Ramos (cell line): Measurements from ENCODE around the gene RBM15B.

ENCODE experiments used
- in situ Hi-C: fragments of 300-500 bp; cut with MboI; formaldehyde crosslinking; loops from one replicate; pipeline ENCODE4 v1.14.3; 2022; ENCODE audit warnings: low sequenced_read_pairs; ENCODE audit not compliant: unreplicated experiment

Gene RBM15B

DNA sequence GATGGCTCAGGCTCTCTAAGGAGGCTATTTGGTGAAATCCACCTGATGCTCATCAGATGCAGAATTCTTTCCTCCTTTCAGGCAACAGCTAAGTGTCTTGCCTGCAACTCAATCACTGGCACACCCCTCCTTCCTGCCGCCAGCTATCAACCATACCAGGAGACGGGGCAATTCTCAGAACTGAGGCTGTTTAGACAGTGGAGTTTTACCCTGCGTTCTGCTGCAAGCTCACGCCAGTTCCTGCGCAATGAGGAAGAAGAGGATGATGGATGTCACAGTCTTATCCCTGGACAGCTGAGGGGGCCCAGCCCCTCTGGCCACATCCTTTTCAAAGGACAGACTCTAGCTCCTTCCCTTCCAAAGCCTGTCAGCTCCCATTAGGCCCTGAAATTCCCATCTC lies 13.0 kb upstream of the RBM15B start:
- in situ Hi-C loops, result loop anchor here (5.0 kb wide), 1 partner anchor 761 kb away; the partner anchor contains the start of gene MAPKAPK3

DNA sequence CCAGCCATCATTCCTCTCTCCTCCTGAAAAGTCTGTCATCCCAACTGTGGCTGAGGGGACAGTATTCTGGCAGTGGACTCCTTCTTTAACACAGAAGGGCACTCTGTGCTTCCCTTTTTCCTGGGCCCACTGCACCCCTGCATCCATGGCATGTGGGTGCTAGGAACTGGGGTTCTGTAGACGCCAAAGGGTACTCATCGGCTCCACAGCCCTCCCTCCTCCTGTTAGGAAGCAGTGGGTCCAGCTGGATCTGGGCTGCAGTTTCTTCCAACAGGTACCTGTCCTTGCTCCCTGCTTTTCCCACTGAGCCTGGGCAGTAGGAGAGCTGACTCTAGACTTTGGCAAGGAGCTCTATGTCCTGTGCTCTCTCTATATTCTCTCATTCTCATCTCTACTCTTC lies 12.4 kb upstream of the RBM15B start:
- in situ Hi-C loops, result loop anchor here (5.0 kb wide), 1 partner anchor 761 kb away; the partner anchor contains the start of gene MAPKAPK3

DNA sequence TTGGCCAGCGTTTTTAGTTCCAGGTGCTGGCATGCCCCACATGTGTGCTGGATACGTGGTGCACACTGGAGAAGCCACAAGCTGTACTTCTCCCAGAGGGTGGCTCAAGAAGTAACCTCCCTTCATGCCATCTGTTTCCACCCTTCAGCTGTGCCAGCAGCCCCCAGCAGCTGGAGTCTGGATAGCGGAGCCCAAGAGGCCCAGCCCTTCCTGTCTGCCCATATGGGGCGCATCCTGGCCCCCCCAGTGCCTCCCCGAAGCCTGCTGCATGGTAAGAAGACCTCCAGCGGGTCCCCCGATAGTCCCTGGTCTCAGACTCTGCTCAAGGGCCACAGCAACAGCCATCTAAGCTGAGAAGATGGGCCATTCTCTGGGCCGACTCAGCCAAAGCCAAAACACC lies 11.8 kb upstream of the RBM15B start:
- in situ Hi-C loops, result loop anchor here (5.0 kb wide), 1 partner anchor 762 kb away; the partner anchor contains the start of gene MAPKAPK3

DNA sequence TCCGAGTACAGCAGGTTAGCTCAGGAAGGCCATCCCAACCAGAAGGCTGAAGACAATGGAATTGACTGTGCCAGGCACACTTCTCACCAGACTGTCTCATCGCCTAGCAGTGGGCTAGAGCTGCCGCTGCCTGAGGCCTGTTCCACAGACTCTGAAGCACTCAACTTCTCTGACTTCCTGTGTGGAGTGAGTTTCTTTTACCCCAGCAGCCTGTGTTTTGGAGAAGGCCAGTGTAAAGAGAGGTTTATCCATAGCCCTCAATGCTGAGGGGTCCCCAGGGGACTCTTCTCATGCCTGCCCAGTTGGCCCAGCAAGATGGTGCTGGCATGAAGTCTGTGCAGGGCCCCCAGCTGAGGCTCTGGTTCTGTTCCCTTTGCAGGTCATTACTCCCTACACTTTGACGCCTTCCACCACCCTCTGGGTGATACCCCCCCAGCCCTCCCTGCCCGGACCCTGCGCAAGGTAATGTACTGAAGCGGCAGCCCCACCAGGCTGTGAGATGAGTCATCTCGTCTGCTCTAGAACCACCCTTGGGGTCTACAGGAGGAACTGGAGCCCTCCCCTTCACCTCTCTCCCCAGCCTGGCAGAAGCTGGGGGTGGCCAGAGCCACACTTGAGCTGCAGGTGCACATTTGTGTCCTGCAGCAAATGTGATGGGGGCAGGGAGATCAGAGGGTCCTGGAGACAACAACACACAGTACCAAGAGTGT lies 11.2 kb upstream of the RBM15B start:
- in situ Hi-C loops, result loop anchor here (5.0 to 10.0 kb wide), 2 partner anchors 285 to 763 kb away; partner anchors contain the start of gene MAPKAPK3

DNA sequence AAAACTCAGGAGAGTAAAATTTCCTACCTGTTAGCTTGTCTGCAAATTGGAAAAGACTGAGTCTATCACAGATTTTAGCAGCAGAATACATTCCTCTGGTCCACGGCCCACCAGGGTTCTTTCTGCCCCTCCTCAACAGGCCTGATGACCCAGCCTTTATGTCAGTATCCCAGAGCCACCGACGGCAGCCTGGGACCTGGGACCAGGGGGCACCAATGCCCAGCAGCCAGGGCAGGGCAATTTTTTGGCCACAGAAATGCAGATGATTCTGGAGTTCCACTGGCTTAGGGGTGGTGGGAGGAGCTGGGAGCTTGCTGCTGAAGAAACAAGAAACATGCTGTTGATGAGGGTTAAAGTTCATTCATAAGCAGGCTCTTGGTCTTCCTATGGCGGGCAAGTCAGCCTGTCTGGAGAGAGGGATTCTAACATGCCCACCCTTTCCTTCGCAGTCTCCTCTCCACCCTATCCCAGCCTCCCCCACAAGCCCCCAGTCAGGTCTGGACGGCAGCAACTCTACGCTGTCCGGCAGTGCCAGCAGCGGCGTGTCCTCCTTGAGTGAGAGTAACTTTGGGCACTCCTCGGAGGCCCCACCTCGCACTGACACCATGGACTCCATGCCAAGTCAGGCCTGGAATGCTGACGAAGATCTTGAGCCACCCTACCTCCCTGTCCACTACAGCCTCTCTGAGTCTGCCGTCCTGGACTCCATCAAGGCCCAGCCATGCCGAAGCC lies 10.3 kb upstream of the RBM15B start:
- in situ Hi-C loops, result loop anchor here (10.0 kb wide), 1 partner anchor 284 kb away; no protein-coding TSS in a partner anchor

DNA sequence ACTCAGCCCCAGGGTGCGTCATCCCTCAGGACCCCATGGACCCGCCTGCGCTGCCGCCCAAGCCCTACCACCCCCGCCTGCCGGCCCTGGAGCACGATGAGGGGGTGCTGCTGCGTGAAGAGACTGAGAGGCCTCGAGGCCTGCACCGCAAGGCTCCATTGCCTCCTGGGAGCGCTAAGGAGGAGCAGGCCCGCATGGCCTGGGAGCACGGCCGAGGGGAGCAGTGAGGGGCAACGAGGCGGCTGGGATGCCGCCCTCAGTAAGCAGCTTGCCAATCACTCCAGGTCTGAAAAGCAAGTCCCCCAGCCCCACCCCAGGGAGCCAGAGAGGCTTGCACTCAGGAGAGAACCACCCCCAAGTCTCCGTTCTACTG lies 9.8 kb upstream of the RBM15B start:
- in situ Hi-C loops, result loop anchor here (10.0 kb wide), 1 partner anchor 283 kb away; no protein-coding TSS in a partner anchor

DNA sequence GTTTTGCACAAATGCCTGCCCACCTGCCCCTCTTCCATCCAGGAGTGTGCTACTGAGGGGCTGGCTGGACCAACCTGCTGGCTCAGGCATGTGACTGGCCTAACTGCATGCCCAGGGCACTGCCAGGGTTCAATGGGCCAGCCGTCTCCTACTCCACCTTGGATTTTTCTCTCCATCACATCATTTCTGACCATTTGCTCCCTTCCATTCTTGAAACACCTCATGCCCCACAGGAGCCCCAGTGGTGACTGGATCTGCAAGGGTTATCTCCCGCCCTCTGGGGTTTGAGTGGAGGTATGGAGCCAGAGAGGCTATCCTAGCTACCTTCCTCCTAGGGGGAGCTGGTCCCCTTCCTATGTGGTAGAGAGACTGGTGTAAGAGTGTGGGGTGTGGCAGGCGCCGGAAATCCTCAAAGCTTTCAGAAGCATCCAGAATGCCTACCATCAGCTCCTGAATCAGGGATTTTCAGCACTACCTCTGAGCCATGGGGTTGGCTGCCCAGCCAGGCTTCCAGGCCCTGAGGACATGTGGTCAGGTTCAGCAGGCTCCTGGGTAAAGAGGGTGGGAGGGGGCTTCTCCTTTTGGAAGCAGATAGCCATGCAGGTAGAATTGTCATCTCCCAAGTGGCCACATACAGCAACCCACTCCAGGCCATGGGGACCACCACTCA lies 8.9 kb upstream of the RBM15B start:
- in situ Hi-C loops, result loop anchor here (10.0 kb wide), 1 partner anchor 283 kb away; no protein-coding TSS in a partner anchor

DNA sequence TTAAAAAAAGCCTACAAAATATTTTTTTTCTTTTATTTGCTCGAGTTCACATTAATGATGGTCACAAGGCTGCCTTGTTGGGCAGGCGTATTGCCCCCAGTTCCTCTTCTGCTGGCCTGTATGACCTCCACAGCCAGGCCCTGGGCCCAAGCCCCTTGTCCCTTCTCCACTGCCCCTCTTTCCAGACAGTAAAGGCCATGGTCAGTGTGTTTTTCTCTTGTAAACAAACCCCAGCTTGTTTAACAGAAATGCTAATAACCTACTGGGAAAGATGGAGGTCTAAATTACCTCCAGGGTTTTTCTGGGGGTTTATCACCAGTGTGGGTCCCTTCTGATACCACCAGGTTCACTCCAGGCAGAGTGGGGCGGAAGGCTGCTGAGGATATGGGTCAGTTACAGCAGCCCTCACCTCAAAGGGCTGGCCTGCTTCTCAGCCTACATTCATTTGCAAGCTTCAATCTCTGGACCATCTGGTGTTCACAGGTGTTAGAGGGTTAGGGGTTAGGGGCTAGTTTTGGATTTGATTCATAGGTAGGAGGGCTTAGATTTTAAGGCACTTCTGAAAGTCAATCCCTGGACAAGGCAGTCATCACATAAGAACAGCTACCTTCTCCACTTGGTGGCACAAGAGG lies 8.0 kb upstream of the RBM15B start:
- in situ Hi-C loops, result loop anchor here (10.0 kb wide), 1 partner anchor 282 kb away; no protein-coding TSS in a partner anchor

DNA sequence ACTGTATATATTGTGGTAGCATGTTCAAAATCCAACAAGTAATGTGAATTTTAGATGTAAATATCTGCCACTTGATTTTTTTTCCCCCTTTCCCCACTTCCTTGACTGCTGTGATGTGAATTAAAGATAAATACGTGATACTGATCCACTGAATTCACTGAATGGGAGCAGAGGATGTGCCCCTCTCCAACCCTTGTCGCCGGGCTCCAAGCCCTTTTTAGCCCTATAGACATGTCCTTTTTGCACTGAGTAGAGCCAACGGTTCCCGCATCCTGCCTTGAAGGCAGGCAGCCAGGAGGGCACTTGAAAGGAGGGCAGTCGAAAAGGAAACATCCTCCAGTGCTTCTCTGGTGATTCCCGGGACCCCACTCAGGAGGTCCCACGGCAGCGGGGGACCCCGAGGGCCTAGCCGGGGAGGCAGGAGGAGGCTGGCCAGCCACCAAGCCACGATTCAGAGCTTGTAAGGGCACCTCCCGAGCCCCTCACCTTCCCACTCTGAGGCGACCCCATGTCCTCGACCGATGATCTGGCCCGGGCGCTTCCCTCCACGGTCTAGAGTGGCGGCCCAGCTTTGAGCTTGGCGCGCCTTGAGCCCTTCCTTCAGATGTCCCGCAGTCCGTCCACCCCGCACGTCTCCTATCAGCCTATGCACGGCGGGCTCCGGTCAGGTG lies 6.9 kb upstream of the RBM15B start:
- in situ Hi-C loops, result loop anchor here (10.0 kb wide), 1 partner anchor 281 kb away; no protein-coding TSS in a partner anchor

DNA sequence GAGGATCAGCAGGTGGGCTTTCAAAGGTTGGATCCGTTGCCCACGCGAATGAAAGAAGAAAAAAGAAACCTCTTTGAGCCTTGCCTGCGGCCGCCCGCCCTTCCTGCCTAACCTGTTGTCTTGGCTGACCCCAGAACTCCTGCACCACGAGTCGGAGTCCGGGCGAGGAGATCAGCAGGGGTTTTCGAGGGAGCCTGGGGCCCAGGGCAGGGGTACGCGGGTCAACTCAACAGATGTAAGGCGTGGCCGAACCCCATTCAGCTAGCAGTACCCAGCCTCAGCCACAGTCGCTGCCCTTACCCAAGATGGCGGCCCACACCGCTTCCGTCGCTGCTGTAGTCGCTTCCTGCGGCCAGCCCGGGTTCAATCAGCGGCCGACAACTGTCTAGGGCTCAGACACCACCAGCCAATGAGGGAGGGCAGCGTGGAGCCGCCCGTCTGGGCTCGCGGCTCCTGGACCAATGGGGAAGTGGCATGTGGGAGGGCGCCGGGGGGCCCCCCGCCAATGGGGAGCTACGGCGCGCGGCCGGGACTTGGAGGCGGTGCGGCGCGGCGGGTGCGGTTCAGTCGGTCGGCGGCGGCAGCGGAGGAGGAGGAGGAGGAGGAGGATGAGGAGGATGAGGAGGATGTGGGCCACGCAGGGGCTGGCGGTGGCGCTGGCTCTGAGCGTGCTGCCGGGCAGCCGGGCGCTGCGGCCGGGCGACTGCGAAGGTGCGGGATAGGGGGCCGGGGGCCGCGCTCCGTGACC lies 6.2 kb upstream of the RBM15B start, which contains the start of gene MANF:
Gene MANF, plus strand, starts transcription at position 566 of the 748 bp plus-strand sequence. Its CDS starts 52 bp downstream, at position 618.
- in situ Hi-C loops, result loop anchor here (10.0 kb wide), 1 partner anchor 280 kb away; no protein-coding TSS in a partner anchor

DNA sequence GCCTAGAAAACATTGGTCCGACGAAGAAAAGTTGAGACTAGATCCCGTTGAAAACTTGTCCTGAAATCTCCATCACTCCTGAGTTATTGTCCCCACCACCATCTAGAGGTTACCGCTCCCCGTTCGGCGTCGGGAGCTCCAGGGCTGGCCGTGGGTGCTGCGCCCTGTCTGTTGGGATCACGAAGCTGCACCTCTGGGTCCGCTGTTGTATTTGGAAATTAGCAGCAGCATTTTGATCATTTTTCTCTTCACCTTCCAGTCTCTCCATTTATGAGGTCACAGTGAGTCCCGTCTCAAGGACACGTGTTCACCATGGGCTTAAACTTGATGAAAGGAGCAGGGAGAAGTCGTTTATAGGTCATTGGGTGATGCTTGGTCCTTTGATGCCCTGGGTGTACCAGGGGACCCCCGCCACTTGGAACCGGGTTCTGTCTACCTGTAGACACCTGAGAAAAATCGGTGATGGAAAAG lies 5.4 kb upstream of the RBM15B start:
- in situ Hi-C loops, result loop anchor here (10.0 kb wide), 1 partner anchor 279 kb away; no protein-coding TSS in a partner anchor

DNA sequence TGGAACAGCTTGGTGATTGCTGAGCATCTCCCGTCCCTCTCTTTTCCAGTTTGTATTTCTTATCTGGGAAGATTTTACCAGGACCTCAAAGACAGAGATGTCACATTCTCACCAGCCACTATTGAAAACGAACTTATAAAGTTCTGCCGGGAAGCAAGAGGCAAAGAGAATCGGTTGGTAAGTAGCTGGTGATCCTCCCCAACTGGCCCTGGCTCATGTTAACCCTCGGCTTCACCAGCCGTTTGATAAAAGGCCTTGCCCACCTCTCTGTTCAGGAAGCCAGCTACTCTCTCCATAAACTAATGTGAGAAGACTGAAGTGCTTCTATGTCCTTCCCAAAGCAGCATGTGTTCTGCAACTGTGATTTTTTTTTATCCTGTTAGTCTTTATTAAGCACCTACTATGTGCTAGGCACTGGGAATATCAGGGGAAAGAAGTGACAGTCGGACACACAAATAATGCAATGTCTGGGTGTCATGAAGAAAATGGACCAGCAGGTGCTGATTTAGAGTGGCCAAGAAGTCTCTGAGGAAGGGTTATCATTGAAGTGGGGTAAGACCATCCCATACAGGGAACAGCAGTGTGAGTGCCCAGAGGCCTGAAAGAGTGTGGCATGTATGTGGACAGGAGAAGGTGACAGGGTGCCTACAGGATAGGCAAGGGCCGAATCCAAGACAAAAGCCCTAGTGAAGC lies 4.8 kb upstream of the RBM15B start:
- in situ Hi-C loops, result loop anchor here (10.0 kb wide), 1 partner anchor 278 kb away; no protein-coding TSS in a partner anchor

DNA sequence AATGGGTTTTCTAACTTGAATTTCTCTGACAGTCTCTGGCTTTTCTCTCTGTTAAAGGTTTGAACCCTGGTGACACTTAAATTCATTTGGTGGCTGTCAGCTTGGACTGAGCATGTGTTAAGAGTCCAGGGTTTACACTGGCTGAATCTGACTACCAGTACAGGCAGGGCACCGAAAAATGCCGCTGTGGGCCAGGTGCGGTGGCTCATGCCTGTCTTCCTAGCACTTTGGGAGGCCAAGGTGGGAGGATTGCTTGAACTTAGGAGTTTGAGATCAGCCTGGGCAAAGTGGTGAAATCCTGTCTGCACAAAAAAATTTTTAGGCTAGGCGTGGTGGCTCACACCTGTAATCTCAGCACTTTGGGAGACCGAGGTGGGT lies 4.2 kb upstream of the RBM15B start:
- in situ Hi-C loops, result loop anchor here (10.0 kb wide), 1 partner anchor 278 kb away; no protein-coding TSS in a partner anchor

DNA sequence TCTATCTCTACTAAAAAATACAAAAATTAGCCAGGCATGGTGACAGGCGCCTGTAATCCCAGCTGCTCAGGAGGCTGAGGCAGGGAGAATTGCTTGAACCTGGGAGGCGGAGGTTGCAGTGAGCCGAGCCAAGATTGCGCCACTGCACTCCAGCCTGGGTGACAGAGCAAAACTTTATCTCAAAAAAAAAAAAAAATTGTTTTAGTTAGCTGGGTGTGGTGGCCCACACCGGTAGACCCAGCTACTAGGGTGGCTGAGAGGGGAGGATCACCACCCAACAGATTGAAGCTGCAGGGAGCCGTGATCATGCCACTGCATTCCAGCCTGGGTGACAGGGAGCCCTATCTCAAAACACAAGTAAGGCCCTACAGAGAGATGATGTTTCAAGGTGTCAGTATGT lies 3.8 kb upstream of the RBM15B start:
- in situ Hi-C loops, result loop anchor here (10.0 kb wide), 1 partner anchor 278 kb away; no protein-coding TSS in a partner anchor

DNA sequence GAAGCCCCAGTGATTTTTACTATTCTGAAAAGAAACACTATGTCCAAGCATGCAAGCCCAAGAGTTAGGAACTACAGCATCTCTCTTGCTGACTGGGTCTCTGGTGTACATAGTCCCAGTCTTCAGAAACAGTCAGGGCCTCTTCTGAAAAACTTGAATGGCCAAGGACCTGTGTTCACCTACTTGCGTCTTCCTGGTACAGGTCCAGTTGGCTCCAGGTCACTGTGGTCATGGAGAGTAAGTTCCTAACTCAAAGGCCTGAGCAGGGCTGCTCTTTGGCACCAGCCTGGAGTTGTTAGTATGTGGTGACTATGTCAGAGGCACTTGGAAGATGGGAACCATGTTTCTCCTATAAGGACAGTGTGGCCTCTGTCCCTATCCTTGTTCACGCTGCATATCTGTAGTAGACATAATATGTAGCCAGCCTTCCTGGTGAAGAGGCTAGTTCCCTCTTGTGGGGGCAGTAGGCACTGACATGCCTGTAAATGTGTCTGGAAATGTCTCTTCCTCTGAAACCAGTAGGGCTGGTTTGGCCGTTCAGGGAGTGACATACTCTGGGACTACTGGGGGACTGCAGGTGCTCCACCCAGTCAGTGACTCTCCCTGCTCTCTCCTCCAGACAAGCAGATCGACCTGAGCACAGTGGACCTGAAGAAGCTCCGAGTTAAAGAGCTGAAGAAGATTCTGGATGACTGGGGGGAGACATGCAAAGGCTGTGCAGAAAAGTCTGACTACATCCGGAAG lies 2.6 kb upstream of the RBM15B start:
- in situ Hi-C loops, result loop anchor here (10.0 kb wide), 1 partner anchor 276 kb away; no protein-coding TSS in a partner anchor

DNA sequence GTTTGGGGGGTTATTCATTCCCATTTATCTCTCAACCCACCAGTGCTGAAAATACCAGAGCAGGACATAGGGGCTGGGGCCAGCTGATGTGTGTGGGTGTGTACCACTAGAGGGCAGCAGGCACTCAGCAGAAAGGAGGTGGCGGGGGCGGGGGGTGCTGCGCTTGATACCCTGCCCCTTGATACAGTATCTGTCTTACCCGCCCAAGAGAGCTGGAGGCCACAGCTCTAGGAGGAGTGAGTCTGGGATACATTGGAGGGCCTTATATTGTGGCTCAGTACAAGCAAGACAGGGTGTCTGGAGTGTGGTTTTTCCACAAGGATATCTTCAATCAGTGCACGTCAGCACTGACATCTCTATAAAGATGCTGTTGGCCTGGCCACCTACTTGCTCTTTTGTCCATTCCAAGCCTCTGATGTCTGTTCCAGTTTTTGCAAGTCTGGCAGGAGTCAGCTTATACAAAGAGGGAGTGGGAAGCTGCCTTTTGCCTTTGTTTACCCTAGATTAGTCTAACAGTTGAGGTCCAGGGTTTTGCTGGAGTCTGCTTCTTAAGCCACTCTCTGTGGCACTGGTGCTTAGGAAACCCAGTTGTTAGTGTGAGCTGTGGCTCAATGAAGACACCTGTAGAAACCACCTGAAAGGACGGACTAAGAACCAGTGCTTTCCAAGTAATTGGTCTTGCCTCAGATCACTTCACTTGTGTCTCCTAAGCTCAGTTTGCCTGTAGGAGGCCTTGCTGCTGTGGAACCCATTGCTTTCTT lies 1.5 kb upstream of the RBM15B start:
- in situ Hi-C loops, result loop anchor here (10.0 kb wide), 1 partner anchor 275 kb away; no protein-coding TSS in a partner anchor
